WTC11 (cell line): ENCODE measurements around the gene UGT2B7.

Source experiments
- FOXJ3 ChIP-seq: sonication (generic); formaldehyde crosslinking; IDR thresholded peaks from 2 replicates; pipeline ENCODE4 v1.9.0; 2021; ENCODE audit warnings: missing genetic modification reagents, mild to moderate bottlenecking, borderline replicate concordance
- TF ChIP-seq, protein P1 (sequence below): sonication (generic); formaldehyde crosslinking; IDR thresholded peaks from 2 replicates; pipeline ENCODE4 v1.8.0; 2022; ENCODE audit warnings: mild to moderate bottlenecking, missing genetic modification reagents
- TF ChIP-seq, protein P2 (sequence below): sonication (generic); formaldehyde crosslinking; IDR thresholded peaks from 2 replicates; pipeline ENCODE4 v1.8.1; 2022; ENCODE audit warnings: mild to moderate bottlenecking, moderate library complexity, missing genetic modification reagents
- TF ChIP-seq, protein P3 (sequence below): fragments of 200-600 bp; IDR thresholded peaks from 2 replicates; pipeline ENCODE4 v1.8.0; 2022; ENCODE audit warnings: antibody characterized with exemption
- TF ChIP-seq, protein P4 (sequence below): sonication (generic); formaldehyde crosslinking; IDR thresholded peaks from 2 replicates; pipeline ENCODE4 v1.8.1; 2023; ENCODE audit warnings: mild to moderate bottlenecking, missing genetic modification reagents, moderate library complexity
- TF ChIP-seq, protein P5 (sequence below): sonication (generic); formaldehyde crosslinking; IDR thresholded peaks from 2 replicates; pipeline ENCODE4 v1.8.1; 2022; ENCODE audit warnings: low read depth, mild to moderate bottlenecking, moderate library complexity, missing genetic modification reagents, borderline replicate concordance

DNA sequence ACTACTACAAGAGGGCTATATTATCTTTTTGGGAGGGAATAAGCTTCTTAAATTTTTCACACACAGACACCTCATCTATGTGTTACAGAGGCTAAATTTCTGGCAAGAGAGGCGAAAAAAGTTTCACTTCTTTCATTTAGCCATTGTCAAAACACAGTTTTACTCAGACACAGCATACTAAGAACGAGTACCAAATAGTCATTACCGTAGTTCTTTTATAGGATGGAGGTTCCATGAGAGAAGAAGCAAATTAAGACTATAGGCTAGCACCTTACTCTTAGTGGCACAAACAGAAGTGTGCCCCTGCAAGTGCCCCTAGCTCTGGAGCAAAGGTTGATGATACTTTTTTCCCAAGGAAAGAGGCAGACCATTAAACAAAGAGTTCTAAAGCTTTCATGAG lies 26.2 kb downstream of the UGT2B7 start:
- TF ChIP-seq, protein P1, sequence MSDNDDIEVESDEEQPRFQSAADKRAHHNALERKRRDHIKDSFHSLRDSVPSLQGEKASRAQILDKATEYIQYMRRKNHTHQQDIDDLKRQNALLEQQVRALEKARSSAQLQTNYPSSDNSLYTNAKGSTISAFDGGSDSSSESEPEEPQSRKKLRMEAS (CRISPR knock-in tag), result no peak
- TF ChIP-seq, protein P2, sequence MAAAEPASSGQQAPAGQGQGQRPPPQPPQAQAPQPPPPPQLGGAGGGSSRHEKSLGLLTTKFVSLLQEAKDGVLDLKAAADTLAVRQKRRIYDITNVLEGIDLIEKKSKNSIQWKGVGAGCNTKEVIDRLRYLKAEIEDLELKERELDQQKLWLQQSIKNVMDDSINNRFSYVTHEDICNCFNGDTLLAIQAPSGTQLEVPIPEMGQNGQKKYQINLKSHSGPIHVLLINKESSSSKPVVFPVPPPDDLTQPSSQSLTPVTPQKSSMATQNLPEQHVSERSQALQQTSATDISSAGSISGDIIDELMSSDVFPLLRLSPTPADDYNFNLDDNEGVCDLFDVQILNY (CRISPR knock-in tag), result no peak
- TF ChIP-seq, protein P3, sequence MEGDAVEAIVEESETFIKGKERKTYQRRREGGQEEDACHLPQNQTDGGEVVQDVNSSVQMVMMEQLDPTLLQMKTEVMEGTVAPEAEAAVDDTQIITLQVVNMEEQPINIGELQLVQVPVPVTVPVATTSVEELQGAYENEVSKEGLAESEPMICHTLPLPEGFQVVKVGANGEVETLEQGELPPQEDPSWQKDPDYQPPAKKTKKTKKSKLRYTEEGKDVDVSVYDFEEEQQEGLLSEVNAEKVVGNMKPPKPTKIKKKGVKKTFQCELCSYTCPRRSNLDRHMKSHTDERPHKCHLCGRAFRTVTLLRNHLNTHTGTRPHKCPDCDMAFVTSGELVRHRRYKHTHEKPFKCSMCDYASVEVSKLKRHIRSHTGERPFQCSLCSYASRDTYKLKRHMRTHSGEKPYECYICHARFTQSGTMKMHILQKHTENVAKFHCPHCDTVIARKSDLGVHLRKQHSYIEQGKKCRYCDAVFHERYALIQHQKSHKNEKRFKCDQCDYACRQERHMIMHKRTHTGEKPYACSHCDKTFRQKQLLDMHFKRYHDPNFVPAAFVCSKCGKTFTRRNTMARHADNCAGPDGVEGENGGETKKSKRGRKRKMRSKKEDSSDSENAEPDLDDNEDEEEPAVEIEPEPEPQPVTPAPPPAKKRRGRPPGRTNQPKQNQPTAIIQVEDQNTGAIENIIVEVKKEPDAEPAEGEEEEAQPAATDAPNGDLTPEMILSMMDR, result no peak
- TF ChIP-seq FOXJ3 (CRISPR knock-in tag), result no peak
- TF ChIP-seq, protein P4, sequence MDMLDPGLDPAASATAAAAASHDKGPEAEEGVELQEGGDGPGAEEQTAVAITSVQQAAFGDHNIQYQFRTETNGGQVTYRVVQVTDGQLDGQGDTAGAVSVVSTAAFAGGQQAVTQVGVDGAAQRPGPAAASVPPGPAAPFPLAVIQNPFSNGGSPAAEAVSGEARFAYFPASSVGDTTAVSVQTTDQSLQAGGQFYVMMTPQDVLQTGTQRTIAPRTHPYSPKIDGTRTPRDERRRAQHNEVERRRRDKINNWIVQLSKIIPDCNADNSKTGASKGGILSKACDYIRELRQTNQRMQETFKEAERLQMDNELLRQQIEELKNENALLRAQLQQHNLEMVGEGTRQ, result no peak
- TF ChIP-seq, protein P5, sequence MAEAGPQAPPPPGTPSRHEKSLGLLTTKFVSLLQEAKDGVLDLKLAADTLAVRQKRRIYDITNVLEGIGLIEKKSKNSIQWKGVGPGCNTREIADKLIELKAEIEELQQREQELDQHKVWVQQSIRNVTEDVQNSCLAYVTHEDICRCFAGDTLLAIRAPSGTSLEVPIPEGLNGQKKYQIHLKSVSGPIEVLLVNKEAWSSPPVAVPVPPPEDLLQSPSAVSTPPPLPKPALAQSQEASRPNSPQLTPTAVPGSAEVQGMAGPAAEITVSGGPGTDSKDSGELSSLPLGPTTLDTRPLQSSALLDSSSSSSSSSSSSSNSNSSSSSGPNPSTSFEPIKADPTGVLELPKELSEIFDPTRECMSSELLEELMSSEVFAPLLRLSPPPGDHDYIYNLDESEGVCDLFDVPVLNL, result no peak
